Lower lobe of right lung (tissue), 2 donors: ENCODE measurements around the gene ERMAP. TPM values are rescaled to one million over a fixed set of nuclear protein-coding genes. Genes with fewer than 3 reads are reported as not detected.
"Not testable (repeated sequence)": the region's sequence is repeated elsewhere in the genome, so short reads cannot be mapped to it uniquely, and the experiment has no call there.

ENCODE experiments used
- ATAC-seq, 2 donors: fragments of 200-7000 bp; cut with Tn5 transposase; one replicate each; pipeline ENCODE4 v1.9.1; 2020 to 2022; ENCODE audit warnings: mild to moderate bottlenecking in 2 of 2, moderate library complexity in 2 of 2
- DNase-seq: peaks from one replicate; pipeline ENCODE4 v3.0.0-alpha.2; 2020
- H3K27ac ChIP-seq: fragments of 200-600 bp; one replicate; pipeline ENCODE4 v1.8.0; 2022
- H3K27me3 ChIP-seq: fragments of 200-600 bp; one replicate; pipeline ENCODE4 v1.8.0; 2022; ENCODE audit warnings: low read depth
- H3K36me3 ChIP-seq: fragments of 200-600 bp; one replicate; pipeline ENCODE4 v1.8.0; 2022; ENCODE audit warnings: mild to moderate bottlenecking
- H3K4me1 ChIP-seq: fragments of 200-600 bp; one replicate; pipeline ENCODE4 v1.8.0; 2022
- H3K4me3 ChIP-seq: fragments of 200-600 bp; one replicate; pipeline ENCODE4 v1.8.0; 2022; ENCODE audit warnings: mild to moderate bottlenecking
- H3K9me3 ChIP-seq: fragments of 200-600 bp; one replicate; pipeline ENCODE4 v1.8.0; 2022
- CTCF ChIP-seq: fragments of 200-600 bp; IDR thresholded peaks from one replicate; pipeline ENCODE4 v1.8.0; 2022; ENCODE audit warnings: antibody characterized with exemption, mild to moderate bottlenecking
- intact Hi-C: fragments of 100-400 bp; cut with DNase I; formaldehyde crosslinking; loops from one replicate; pipeline ENCODE4 v1.11.0; 2022
- total RNA-seq: library from RNA; stranded (reverse); fragmentation: NEBNext Ultra II Directional; extraction: Animal tissue kit (Norgen Biotek cat#: 25700); gene quantifications from one replicate; pipeline ENCODE4 v1.2.1, GENCODE V29; 2021
- donor health status: DM: no; HTN: yes; CAD: no; lungs with severe emphysema.

The ERMAP gene
- total RNA-seq, 1 donor from 2014 or later: 15.2 TPM

- no peak for TF ChIP-seq CTCF
- no peak overlapping the region for H3K27ac ChIP-seq
- ATAC-seq (no peak), DNase-seq (no peak)
- no peak overlapping the region for H3K4me3 ChIP-seq
- H3K27me3 ChIP-seq: peaks cover 3% of the 10 kb centered on the region
- H3K9me3 ChIP-seq: no peaks in the 10 kb centered on the region
- intact Hi-C loops: no loop called here
- H3K36me3 ChIP-seq: no peaks in the 10 kb centered on the region
- H3K4me1 ChIP-seq: no peaks in the 10 kb centered on the region
Observed at GRCh38 chr1:42866549-42866948, 49.6 kb downstream of the ERMAP start.

- ATAC-seq, intact Hi-C loops, H3K36me3 ChIP-seq, H3K4me1 ChIP-seq, H3K4me3 ChIP-seq, H3K27ac ChIP-seq, H3K27me3 ChIP-seq, DNase-seq, H3K9me3 ChIP-seq: not testable (repeated sequence)
Observed at GRCh38 chr1:42868466-42868865, 51.5 kb downstream of the ERMAP start.

- ATAC-seq, H3K36me3 ChIP-seq, H3K27ac ChIP-seq, H3K4me1 ChIP-seq, H3K4me3 ChIP-seq, H3K27me3 ChIP-seq, DNase-seq, H3K9me3 ChIP-seq, intact Hi-C loops: not testable (repeated sequence)
Observed at GRCh38 chr1:42869254-42869653, 52.3 kb downstream of the ERMAP start.

GRCh38 chr1:42869751-42870150, 52.8 kb downstream of the ERMAP start:
- H3K4me3 ChIP-seq, DNase-seq, H3K27me3 ChIP-seq, H3K4me1 ChIP-seq, ATAC-seq, intact Hi-C loops, H3K36me3 ChIP-seq, H3K27ac ChIP-seq, H3K9me3 ChIP-seq: not testable (repeated sequence)

DNA sequence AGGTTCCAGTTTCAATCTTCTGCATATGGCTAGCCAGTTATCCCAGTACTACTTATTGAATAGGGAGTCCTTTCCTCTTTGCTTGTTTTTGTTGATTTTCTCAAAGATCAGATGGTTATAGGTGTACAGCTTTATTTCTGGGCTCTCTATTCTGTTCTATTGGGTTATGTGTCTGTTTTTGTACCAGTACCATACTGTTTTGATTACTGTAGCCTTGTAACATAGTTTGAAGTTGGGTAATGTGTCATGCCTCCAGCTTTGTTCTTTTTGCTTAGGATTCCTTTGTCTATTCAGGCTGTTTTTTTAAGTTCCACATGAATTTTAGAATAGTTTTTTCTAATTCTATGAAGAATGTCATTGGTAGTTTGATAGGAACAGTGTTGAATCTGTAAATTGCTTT, 56.2 kb downstream of the ERMAP start:
- H3K27ac ChIP-seq, ATAC-seq, intact Hi-C loops, H3K4me1 ChIP-seq, H3K9me3 ChIP-seq, DNase-seq, H3K4me3 ChIP-seq, H3K27me3 ChIP-seq, H3K36me3 ChIP-seq: not testable (repeated sequence)

DNA sequence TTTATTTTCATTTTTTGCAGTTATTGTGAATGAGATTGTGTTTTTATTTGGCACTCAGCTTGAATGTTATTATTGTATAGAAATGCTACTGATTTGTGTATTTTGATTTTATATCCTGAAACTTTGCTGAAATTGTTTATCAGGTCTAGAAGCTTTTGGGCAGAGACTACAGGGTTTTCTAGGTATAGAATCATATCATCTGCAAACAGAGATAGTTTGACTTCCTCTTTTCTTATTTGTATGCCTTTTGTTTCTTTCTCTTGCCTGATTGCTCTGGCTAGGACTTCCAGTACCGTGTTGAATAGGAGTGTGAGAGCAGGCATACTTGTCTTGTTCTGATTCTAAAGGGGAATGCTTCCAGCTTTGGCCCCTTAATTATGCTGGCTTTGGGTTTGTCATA, 56.7 kb downstream of the ERMAP start:
- no peak for ATAC-seq
- no peaks in the 10 kb centered on the region for H3K4me1 ChIP-seq

GRCh38 chr1:42876009-42876408, 59.1 kb downstream of the ERMAP start:
- DNase-seq: no peak
- intact Hi-C loops: no loop called here
- no peaks in the 10 kb centered on the region for H3K36me3 ChIP-seq
- H3K9me3 ChIP-seq: no peaks in the 10 kb centered on the region
- no peak for ATAC-seq
- H3K4me1 ChIP-seq: no peaks in the 10 kb centered on the region
- no peak overlapping the region for H3K4me3 ChIP-seq
- no peak for TF ChIP-seq CTCF
- H3K27me3 ChIP-seq: no peaks in the 10 kb centered on the region
- H3K27ac ChIP-seq: no peak overlapping the region

More for the DNA sequence above, 56.7 kb downstream of the ERMAP start:
- Histone ChIP-seq H3K4me3 (no peak overlapping the region), H3K27me3 (no peaks in the 10 kb centered on the region), H3K36me3 (no peaks in the 10 kb centered on the region), H3K9me3 (no peaks in the 10 kb centered on the region), H3K27ac (no peak overlapping the region)
- no peak for TF ChIP-seq CTCF
- intact Hi-C loops: no loop called here
- DNase-seq: no peak

GRCh38 chr1:42877380-42877779, 60.5 kb downstream of the ERMAP start:
- ATAC-seq: no peak
- TF ChIP-seq CTCF: no peak

More at GRCh38 chr1:42877380-42877779, 60.5 kb downstream of the ERMAP start:
- H3K9me3 ChIP-seq: no peaks in the 10 kb centered on the region
- no peaks in the 10 kb centered on the region for H3K36me3 ChIP-seq
- no peak overlapping the region for H3K4me3 ChIP-seq
- H3K27me3 ChIP-seq: no peaks in the 10 kb centered on the region
- intact Hi-C loops: no loop called here
- no peaks in the 10 kb centered on the region for H3K4me1 ChIP-seq
- no peak for DNase-seq
- H3K27ac ChIP-seq: no peak overlapping the region
